Measurements from ENCODE around the gene GALNT9. TPM values are rescaled to one million over a fixed set of nuclear protein-coding genes. Genes with fewer than 3 reads are reported as not detected.

Gene GALNT9
- total and polyA plus RNA-seq, 5 donors from 2014 or later = 0.37 to 0.69 (median 0.64) TPM; not detected in 2

DNA sequence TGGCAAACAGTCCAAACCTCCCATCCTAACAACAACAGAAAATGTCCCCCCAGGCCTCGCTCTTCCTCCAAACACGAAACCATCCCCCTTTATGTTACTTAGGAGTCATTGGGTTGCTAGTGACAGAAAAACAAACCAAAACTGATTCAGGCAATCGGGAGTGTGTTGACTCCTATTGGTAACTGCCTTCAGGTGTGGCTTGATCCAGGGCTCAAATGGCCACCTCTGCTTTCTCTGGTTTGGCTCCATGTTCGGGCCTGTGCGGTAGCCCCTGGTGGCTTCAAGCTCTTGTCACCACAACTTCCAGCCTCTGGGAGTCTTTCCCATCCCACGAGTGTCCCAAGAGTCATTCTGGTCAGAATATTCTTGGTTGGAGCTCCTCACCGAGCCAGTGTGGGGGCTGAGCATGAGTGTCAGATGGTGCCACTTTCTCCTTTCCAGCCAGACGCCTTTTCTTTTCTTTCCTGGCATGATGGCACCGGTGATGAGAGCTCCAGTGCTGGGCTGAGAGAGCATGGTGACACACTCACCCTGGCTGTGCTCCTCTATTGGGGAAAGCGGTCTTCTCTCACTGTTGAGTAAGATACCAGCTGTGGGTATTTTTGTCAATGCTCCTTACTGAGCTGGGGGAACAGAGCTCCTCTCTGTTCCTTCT is 146.6 kb downstream of the GALNT9 start:
- no peak for DNase-seq
- Histone ChIP-seq H3K4me1 (ENCODE audit: control insufficient read depth, insufficient read depth, low read length, poor library complexity, severe bottlenecking) (peaks cover 36% of the 10 kb centered on the region), H3K27ac (ENCODE audit: insufficient read depth, low read length, poor library complexity, severe bottlenecking) (no peak overlapping the region), H3K27me3 (ENCODE audit: control insufficient read depth, insufficient read depth, low read length) (no peaks in the 10 kb centered on the region), H3K36me3 (ENCODE audit: control insufficient read depth, insufficient read depth, low read length) (no peaks in the 10 kb centered on the region), H3K4me3 (ENCODE audit: low read depth, low read length) (no peak overlapping the region), H3K9me3 (ENCODE audit: control insufficient read depth in 2 of 2, low read length in 2 of 2) (peaks cover 0 to 14% of the 10 kb centered on the region in 2 experiments)
- Mint-ChIP-seq H3K27me3 (peaks cover 5% of the 10 kb centered on the region), H3K36me3 (peaks cover 3% of the 10 kb centered on the region), H3K27ac (peak overlapping the region in 2 of 3 donors; percentile 20 to 46), H3K4me1 (peaks cover 6 to 68% (median 24%) of the 10 kb centered on the region in 4 donors), H3K4me3 (peak overlapping the region in 1 of 4 donors; percentile 50), H3K9me3 (peaks cover 0 to 21% (median 4%) of the 10 kb centered on the region in 7 donors)
- ATAC-seq (ENCODE audit: low read depth in 2 of 2) = no peak

GRCh38 chr12:132182206-132182710 is 147.1 kb downstream of the GALNT9 start:
- H3K4me1 ChIP-seq (ENCODE audit: control insufficient read depth, insufficient read depth, low read length, poor library complexity, severe bottlenecking) = peaks cover 31% of the 10 kb centered on the region
- Mint-ChIP-seq H3K36me3 (peaks cover 3% of the 10 kb centered on the region), H3K4me3 (no peak overlapping the region), H3K9me3 (peaks cover 0 to 21% (median 4%) of the 10 kb centered on the region in 7 donors), H3K27me3 (peaks cover 5% of the 10 kb centered on the region), H3K27ac (no peak overlapping the region), H3K4me1 (peaks cover 6 to 63% (median 24%) of the 10 kb centered on the region in 4 donors)
- H3K9me3 ChIP-seq (ENCODE audit: control insufficient read depth in 2 of 2, low read length in 2 of 2) = peaks cover 0 to 14% of the 10 kb centered on the region in 2 experiments
- H3K27ac ChIP-seq (ENCODE audit: insufficient read depth, low read length, poor library complexity, severe bottlenecking) = no peak overlapping the region
- no peak overlapping the region for H3K4me3 ChIP-seq (ENCODE audit: low read depth, low read length)
- no peaks in the 10 kb centered on the region for H3K36me3 ChIP-seq (ENCODE audit: control insufficient read depth, insufficient read depth, low read length)
- ATAC-seq (ENCODE audit: low read depth in 2 of 2) = no peak
- DNase-seq = no peak
- no peaks in the 10 kb centered on the region for H3K27me3 ChIP-seq (ENCODE audit: control insufficient read depth, insufficient read depth, low read length)

DNA sequence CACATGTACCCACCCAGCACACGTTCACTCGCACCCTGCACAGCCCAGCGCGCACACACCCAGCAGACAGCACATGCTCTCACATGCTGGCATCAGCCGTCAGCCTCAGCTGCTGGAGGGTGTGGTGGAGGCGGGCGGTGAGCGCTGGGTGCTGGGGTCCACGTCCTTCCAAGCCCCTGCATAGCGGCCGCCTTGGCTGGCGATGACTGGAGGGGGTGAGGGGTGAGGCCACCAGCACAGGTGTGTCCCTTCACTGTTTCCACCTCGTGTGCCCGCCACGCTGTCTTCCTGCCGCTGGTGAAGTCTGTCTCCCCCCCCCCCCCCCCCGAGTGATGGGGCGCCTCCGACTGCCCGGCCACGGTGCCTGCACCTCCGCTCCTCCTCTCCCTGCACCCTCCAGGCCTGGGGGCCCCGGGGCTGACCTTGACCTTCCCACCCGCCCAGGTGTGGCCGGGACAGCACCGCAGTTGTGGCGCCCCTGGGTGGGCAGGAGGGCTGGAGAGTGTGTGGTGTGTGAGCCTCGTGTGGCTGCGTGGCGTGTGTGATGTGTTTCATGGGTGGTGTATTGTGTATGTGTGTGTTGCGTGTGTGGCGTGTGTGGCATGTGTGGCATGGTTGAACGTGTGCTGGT is 147.7 kb downstream of the GALNT9 start:
- Mint-ChIP-seq H3K4me1 (peaks cover 6 to 60% (median 22%) of the 10 kb centered on the region in 4 donors), H3K27ac (no peak overlapping the region), H3K9me3 (peaks cover 0 to 18% (median 4%) of the 10 kb centered on the region in 7 donors), H3K4me3 (peak overlapping the region in 3 of 4 donors; percentile 2 to 81 (median 64)), H3K36me3 (peaks cover 3% of the 10 kb centered on the region), H3K27me3 (peaks cover 5% of the 10 kb centered on the region)
- Histone ChIP-seq H3K4me3 (ENCODE audit: low read depth, low read length) (no peak overlapping the region), H3K4me1 (ENCODE audit: control insufficient read depth, insufficient read depth, low read length, poor library complexity, severe bottlenecking) (peaks cover 25% of the 10 kb centered on the region), H3K9me3 (ENCODE audit: control insufficient read depth in 2 of 2, low read length in 2 of 2) (peaks cover 0 to 14% of the 10 kb centered on the region in 2 experiments), H3K27me3 (ENCODE audit: control insufficient read depth, insufficient read depth, low read length) (no peaks in the 10 kb centered on the region), H3K27ac (ENCODE audit: insufficient read depth, low read length, poor library complexity, severe bottlenecking) (no peak overlapping the region), H3K36me3 (ENCODE audit: control insufficient read depth, insufficient read depth, low read length) (no peaks in the 10 kb centered on the region)
- DNase-seq (no peak), ATAC-seq (ENCODE audit: low read depth in 2 of 2) (no peak)

DNA sequence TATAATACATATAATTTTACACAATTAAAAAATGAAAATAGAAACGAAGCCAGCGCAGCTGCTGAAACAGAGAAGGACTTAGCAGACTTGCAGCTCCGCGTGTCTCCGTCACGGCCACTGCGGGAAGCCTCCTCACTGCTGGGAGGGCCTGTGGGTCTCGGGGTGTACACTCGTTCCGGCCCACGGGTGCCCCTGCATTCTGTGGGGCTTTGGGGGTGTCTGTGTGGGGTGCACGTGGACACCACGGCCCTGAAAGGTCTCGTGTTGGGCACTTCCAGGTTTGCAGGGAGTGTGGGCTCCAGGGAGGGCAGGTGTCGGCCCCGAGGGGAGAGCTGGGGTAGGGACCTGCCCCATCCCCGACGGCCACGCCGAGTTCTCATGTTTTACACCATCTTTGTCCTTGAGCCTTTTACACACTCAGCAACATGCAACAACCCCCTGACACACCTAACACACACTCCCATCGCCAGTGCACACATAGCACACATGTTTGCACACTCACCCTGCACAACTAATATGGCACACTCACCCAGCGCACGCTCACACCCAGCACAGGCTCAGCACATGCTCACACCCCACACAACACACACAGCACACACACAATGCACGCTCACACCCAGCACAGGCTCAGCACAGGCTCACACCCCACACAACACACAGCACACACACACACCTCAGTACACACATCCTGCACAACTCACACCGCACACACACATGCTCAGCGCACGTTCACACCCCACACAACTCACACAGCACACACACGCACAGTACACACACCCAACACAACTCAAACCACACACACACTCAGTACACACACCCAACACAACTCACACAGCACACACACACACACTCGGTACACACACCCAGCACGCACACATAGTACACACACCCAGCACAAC is 148.5 kb downstream of the GALNT9 start:
- peaks cover 5% of the 10 kb centered on the region for H3K27me3 Mint-ChIP-seq
- peaks cover 3% of the 10 kb centered on the region for H3K36me3 Mint-ChIP-seq
- no peak overlapping the region for H3K4me3 ChIP-seq (ENCODE audit: low read depth, low read length)
- ATAC-seq (ENCODE audit: low read depth in 2 of 2) (no peak), DNase-seq (no peak)
- no peaks in the 10 kb centered on the region for H3K27me3 ChIP-seq (ENCODE audit: control insufficient read depth, insufficient read depth, low read length)
- peaks cover 0 to 14% of the 10 kb centered on the region in 2 experiments for H3K9me3 ChIP-seq (ENCODE audit: control insufficient read depth in 2 of 2, low read length in 2 of 2)
- H3K27ac ChIP-seq (ENCODE audit: insufficient read depth, low read length, poor library complexity, severe bottlenecking) = no peak overlapping the region
- peak overlapping the region in 2 of 4 donors; percentile 2 to 64 for H3K4me3 Mint-ChIP-seq
- peaks cover 0 to 16% (median 4%) of the 10 kb centered on the region in 7 donors for H3K9me3 Mint-ChIP-seq
- peaks cover 6 to 52% (median 19%) of the 10 kb centered on the region in 4 donors for H3K4me1 Mint-ChIP-seq
- H3K36me3 ChIP-seq (ENCODE audit: control insufficient read depth, insufficient read depth, low read length) = no peaks in the 10 kb centered on the region
- peaks cover 18% of the 10 kb centered on the region for H3K4me1 ChIP-seq (ENCODE audit: control insufficient read depth, insufficient read depth, low read length, poor library complexity, severe bottlenecking)
- no peak overlapping the region for H3K27ac Mint-ChIP-seq

DNA sequence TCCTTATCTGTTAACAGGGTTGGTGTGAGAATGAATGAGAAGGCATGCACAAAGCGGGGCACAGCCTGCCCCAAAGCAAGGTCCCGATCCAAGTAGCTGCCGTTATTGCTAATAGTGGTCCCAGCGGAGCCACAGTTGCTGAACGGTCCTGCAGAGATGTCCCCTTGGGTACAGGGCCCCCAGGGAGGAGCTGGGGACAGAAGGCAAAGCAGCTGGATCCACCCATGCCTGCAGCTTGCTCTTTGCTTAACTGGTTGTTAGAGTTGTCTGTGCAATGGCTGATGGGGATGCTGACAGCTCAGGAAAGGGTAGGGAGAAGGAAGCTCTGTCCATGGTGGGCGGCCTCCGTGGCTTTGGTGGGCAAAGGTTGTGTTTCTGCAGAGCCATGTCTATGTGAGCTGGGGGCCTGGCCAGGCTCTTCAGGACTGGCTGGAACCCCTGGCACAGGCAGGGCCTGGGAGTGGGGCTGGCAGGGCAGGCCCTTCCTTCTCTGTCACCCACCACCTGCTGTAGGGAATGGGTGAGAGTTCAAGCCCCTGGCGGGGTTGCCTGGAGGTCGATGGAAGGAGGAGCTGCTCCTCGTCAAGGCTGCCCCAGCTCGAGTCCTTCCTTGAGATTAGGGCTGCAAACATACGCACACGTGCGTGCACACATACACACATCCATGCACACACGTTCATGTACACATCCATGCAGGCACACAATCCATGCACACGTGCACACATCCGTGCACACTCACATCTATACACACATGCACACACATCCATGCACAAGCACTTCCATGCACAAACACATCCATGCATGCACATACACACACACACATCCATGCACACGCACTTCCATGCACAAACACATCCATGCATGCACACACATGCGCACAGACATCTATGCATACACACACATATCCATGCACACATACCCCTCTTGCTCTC is 149.7 kb downstream of the GALNT9 start:
- Mint-ChIP-seq H3K27me3 (peaks cover 5% of the 10 kb centered on the region), H3K4me3 (peak overlapping the region in 2 of 4 donors; percentile 82 to 85), H3K36me3 (no peaks in the 10 kb centered on the region), H3K9me3 (peaks cover 0 to 13% (median 4%) of the 10 kb centered on the region in 7 donors), H3K4me1 (peaks cover 3 to 45% (median 14%) of the 10 kb centered on the region in 4 donors), H3K27ac (peak overlapping the region in 2 of 3 donors; percentile 80 to 92)
- H3K27me3 ChIP-seq (ENCODE audit: control insufficient read depth, insufficient read depth, low read length) = no peaks in the 10 kb centered on the region
- H3K4me1 ChIP-seq (ENCODE audit: control insufficient read depth, insufficient read depth, low read length, poor library complexity, severe bottlenecking) = peaks cover 10% of the 10 kb centered on the region
- DNase-seq = no peak
- no peak for ATAC-seq (ENCODE audit: low read depth in 2 of 2)
- no peak overlapping the region for H3K4me3 ChIP-seq (ENCODE audit: low read depth, low read length)
- H3K9me3 ChIP-seq (ENCODE audit: control insufficient read depth in 2 of 2, low read length in 2 of 2) = peaks cover 0 to 14% of the 10 kb centered on the region in 2 experiments
- no peaks in the 10 kb centered on the region for H3K36me3 ChIP-seq (ENCODE audit: control insufficient read depth, insufficient read depth, low read length)
- peak overlapping the region; percentile 25 for H3K27ac ChIP-seq (ENCODE audit: insufficient read depth, low read length, poor library complexity, severe bottlenecking)

GRCh38 chr12:132178801-132179401 is 150.5 kb downstream of the GALNT9 start:
- no peaks in the 10 kb centered on the region for H3K27me3 ChIP-seq (ENCODE audit: control insufficient read depth, insufficient read depth, low read length)
- peaks cover 3 to 45% (median 11%) of the 10 kb centered on the region in 4 donors for H3K4me1 Mint-ChIP-seq
- no peaks in the 10 kb centered on the region for H3K36me3 ChIP-seq (ENCODE audit: control insufficient read depth, insufficient read depth, low read length)
- peaks cover 13% of the 10 kb centered on the region for H3K4me1 ChIP-seq (ENCODE audit: control insufficient read depth, insufficient read depth, low read length, poor library complexity, severe bottlenecking)
- peak overlapping the region; percentile 25 for H3K27ac ChIP-seq (ENCODE audit: insufficient read depth, low read length, poor library complexity, severe bottlenecking)
- peaks cover 0 to 9% (median 0%) of the 10 kb centered on the region in 7 donors for H3K9me3 Mint-ChIP-seq
- peak overlapping the region; percentile 82 to 89 (median 86) for H3K4me3 Mint-ChIP-seq
- H3K36me3 Mint-ChIP-seq = no peaks in the 10 kb centered on the region
- peak overlapping the region; percentile 26 for H3K4me3 ChIP-seq (ENCODE audit: low read depth, low read length)
- ATAC-seq (ENCODE audit: low read depth in 2 of 2) (peak; percentile 54 to 72), DNase-seq (peak; percentile 27 to 83 (median 56))
- H3K27me3 Mint-ChIP-seq = peaks cover under 1% of the 10 kb centered on the region
- peak overlapping the region; percentile 80 to 94 (median 92) for H3K27ac Mint-ChIP-seq
- peaks cover 0 to 7% of the 10 kb centered on the region in 2 experiments for H3K9me3 ChIP-seq (ENCODE audit: control insufficient read depth in 2 of 2, low read length in 2 of 2)
